Esophagus squamous epithelium (tissue), 4 donors: Measurements from ENCODE around the gene ANKRD30B.
"Not testable (repeated sequence)": the region's sequence is repeated elsewhere in the genome, so short reads cannot be mapped to it uniquely, and the experiment has no call there.

ENCODE experiments used
- POLR2A ChIP-seq, 4 donors: fragments of 450-650 bp; IDR thresholded peaks; one replicate each; pipeline ENCODE4 v1.6.1; 2017; ENCODE audit warnings: antibody characterized with exemption in 4 of 4, mild to moderate bottlenecking in 4 of 4, moderate library complexity in 3 of 4
- TF ChIP-seq, protein P1 (sequence below), 6 experiments: fragments of 450-650 bp in 4 of 6; fragments of 200-600 bp in 2 of 6; sonication (generic) in 2 of 6; IDR thresholded peaks; one replicate each; pipeline ENCODE4 v1.5.1; 2016 to 2019; ENCODE audit warnings: antibody characterized with exemption in 6 of 6, mild to moderate bottlenecking in 4 of 6, moderate library complexity in 4 of 6

DNA sequence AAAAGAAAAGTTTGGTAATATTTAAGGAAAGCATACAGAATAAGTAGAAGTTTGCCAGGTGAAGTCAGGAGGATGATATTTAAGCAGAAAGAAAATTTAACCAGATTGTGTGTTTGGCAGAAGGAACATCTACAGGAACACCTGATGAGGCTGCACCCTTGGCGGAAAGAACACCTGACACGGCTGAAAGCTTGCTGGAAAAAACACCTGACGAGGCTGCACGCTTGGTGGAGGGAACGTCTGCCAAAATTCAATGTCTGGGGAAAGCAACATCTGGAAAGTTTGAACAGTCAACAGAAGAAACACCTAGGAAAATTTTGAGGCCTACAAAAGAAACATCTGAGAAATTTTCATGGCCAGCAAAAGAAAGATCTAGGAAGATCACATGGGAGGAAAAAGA, 15.6 kb downstream of the ANKRD30B start:
- not testable (repeated sequence) for TF ChIP-seq POLR2A (IDR thresholded peaks at IDR 0.05)
- TF ChIP-seq, protein P1, sequence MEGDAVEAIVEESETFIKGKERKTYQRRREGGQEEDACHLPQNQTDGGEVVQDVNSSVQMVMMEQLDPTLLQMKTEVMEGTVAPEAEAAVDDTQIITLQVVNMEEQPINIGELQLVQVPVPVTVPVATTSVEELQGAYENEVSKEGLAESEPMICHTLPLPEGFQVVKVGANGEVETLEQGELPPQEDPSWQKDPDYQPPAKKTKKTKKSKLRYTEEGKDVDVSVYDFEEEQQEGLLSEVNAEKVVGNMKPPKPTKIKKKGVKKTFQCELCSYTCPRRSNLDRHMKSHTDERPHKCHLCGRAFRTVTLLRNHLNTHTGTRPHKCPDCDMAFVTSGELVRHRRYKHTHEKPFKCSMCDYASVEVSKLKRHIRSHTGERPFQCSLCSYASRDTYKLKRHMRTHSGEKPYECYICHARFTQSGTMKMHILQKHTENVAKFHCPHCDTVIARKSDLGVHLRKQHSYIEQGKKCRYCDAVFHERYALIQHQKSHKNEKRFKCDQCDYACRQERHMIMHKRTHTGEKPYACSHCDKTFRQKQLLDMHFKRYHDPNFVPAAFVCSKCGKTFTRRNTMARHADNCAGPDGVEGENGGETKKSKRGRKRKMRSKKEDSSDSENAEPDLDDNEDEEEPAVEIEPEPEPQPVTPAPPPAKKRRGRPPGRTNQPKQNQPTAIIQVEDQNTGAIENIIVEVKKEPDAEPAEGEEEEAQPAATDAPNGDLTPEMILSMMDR (IDR thresholded peaks at IDR 0.05), result not testable (repeated sequence)
